IMR-90 (cell line): ENCODE measurements around the gene CAMK2D.

ENCODE experiments used
- BHLHE40 ChIP-seq: fragments of 150-350 bp; IDR thresholded peaks from 2 replicates; pipeline ENCODE4 v1.6.1; 2016; ENCODE audit warnings: mild to moderate bottlenecking, low read depth, low read length
- CEBPB ChIP-seq: IDR thresholded peaks from 2 replicates; pipeline ENCODE4 v1.6.1; 2012; ENCODE audit warnings: low read depth, low read length, improper control_type of control experiment
- CHD1 ChIP-seq: IDR thresholded peaks from 2 replicates; pipeline ENCODE4 v1.6.1; 2012; ENCODE audit warnings: low read depth, low read length, improper control_type of control experiment
- CTCF ChIP-seq: conservative IDR thresholded peaks from 2 replicates; pipeline ENCODE4 v1.5.1; 2012; ENCODE audit warnings: mild to moderate bottlenecking, low read depth, low read length, improper control_type of control experiment
- ELK1 ChIP-seq: fragments of 150-350 bp; IDR thresholded peaks from 2 replicates; pipeline ENCODE4 v1.6.1; 2016; ENCODE audit warnings: low read depth, mild to moderate bottlenecking, low read length, moderate library complexity, borderline replicate concordance
- FOS ChIP-seq: fragments of 150-350 bp; IDR thresholded peaks from 2 replicates; pipeline ENCODE4 v1.6.1; 2016; ENCODE audit warnings: low read depth, low read length
- MAFK ChIP-seq: IDR thresholded peaks from 2 replicates; pipeline ENCODE4 v1.6.1; 2012; ENCODE audit warnings: low read depth, low read length, improper control_type of control experiment
- MXI1 ChIP-seq: IDR thresholded peaks from 2 replicates; pipeline ENCODE4 v1.6.1; 2012; ENCODE audit warnings: low read depth, mild to moderate bottlenecking, low read length, moderate library complexity, borderline replicate concordance
- POLR2A ChIP-seq: IDR thresholded peaks from 2 replicates; pipeline ENCODE4 v1.6.1; 2012; ENCODE audit warnings: mild to moderate bottlenecking, low read depth, low read length
- RAD21 ChIP-seq: IDR thresholded peaks from 2 replicates; pipeline ENCODE4 v1.6.1; 2012; ENCODE audit warnings: low read length, improper control_type of control experiment
- RCOR1 ChIP-seq: IDR thresholded peaks from 2 replicates; pipeline ENCODE4 v1.6.1; 2012; ENCODE audit warnings: mild to moderate bottlenecking, low read length, improper control_type of control experiment; ENCODE audit not compliant: insufficient replicate concordance
- RFX5 ChIP-seq: IDR thresholded peaks from 2 replicates; pipeline ENCODE4 v1.8.0; 2012; ENCODE audit warnings: low read depth, mild to moderate bottlenecking, low read length, moderate library complexity
- SMC3 ChIP-seq: fragments of 150-350 bp; IDR thresholded peaks from 2 replicates; pipeline ENCODE4 v1.6.1; 2016; ENCODE audit warnings: low read depth, mild to moderate bottlenecking, antibody characterized with exemption, low read length, moderate library complexity
- USF2 ChIP-seq: fragments of 150-350 bp; IDR thresholded peaks from 2 replicates; pipeline ENCODE4 v1.6.1; 2017; ENCODE audit warnings: mild to moderate bottlenecking, antibody characterized with exemption, low read length, low read depth

- TF ChIP-seq CEBPB (no peak), POLR2A (no peak), CTCF (no peak), RAD21 (no peak), RCOR1 (no peak), FOS (no peak), RFX5 (no peak), CHD1 (no peak), MAFK (no peak), USF2 (no peak), MXI1 (no peak), SMC3 (no peak), ELK1 (no peak), BHLHE40 (no peak)
These were observed 249.6 kb downstream of the CAMK2D start for GRCh38 chr4:113511944-113512343.
